OCI-LY1 (cell line): ENCODE data around the gene ARMH3.

Experiments
- H2AFZ ChIP-seq: fragments of 200-600 bp; sonication (generic), shearing (Covaris generic); 2 replicates; pipeline ENCODE4 v1.6.0; 2014; ENCODE audit warnings: antibody characterized with exemption, mild to moderate bottlenecking, low read length
- H3F3A ChIP-seq: fragments of 200-600 bp; sonication (generic), shearing (Covaris generic); 2 replicates; pipeline ENCODE4 v1.6.0; 2014; ENCODE audit warnings: mild to moderate bottlenecking, antibody characterized with exemption, low read length, moderate library complexity; ENCODE audit not compliant: insufficient read depth
- H3K27ac ChIP-seq: fragments of 200-600 bp; sonication (generic); 2 replicates; pipeline ENCODE4 v1.5.1; 2014; ENCODE audit warnings: low read length, mixed run types, mild to moderate bottlenecking, low read depth; ENCODE audit not compliant: poor library complexity, severe bottlenecking
- H3K27me3 ChIP-seq: fragments of 200-600 bp; sonication (generic); 2 replicates; pipeline ENCODE4 v1.6.0; 2014; ENCODE audit warnings: antibody characterized with exemption, mild to moderate bottlenecking, low read length, moderate library complexity; ENCODE audit not compliant: insufficient read depth
- H3K36me3 ChIP-seq: fragments of 200-600 bp; sonication (generic); 2 replicates; pipeline ENCODE4 v1.6.1; 2014; ENCODE audit warnings: mild to moderate bottlenecking, antibody characterized with exemption, low read length, moderate library complexity, mixed read lengths; ENCODE audit not compliant: insufficient read depth
- H3K4me1 ChIP-seq: fragments of 200-600 bp; sonication (generic); 2 replicates; pipeline ENCODE4 v1.5.1; 2014; ENCODE audit warnings: mild to moderate bottlenecking, low read length, moderate library complexity; ENCODE audit not compliant: insufficient read depth, severe bottlenecking
- H3K4me2 ChIP-seq: fragments of 200-600 bp; sonication (generic), shearing (Covaris generic); 2 replicates; pipeline ENCODE4 v1.6.1; 2014; ENCODE audit warnings: low read length
- H3K4me3 ChIP-seq: fragments of 200-600 bp; sonication (generic); 2 replicates; pipeline ENCODE4 v1.5.1; 2014; ENCODE audit warnings: low read length, low read depth, mild to moderate bottlenecking, mixed read lengths; ENCODE audit not compliant: poor library complexity, severe bottlenecking
- H3K79me2 ChIP-seq: fragments of 200-600 bp; shearing (Covaris generic); 2 replicates; pipeline ENCODE4 v1.6.1; 2016; ENCODE audit warnings: mixed run types, low read length, mixed read lengths; ENCODE audit not compliant: insufficient read depth
- H3K9ac ChIP-seq: fragments of 200-600 bp; sonication (generic), shearing (Covaris generic); 2 replicates; pipeline ENCODE4 v1.6.1; 2014; ENCODE audit warnings: mild to moderate bottlenecking, low read length, mixed read lengths
- H3K9me2 ChIP-seq: fragments of 200-600 bp; sonication (generic), shearing (Covaris generic); 2 replicates; pipeline ENCODE4 v1.6.1; 2014; ENCODE audit warnings: low read depth, mild to moderate bottlenecking, low read length, mixed read lengths
- H3K9me3 ChIP-seq: fragments of 200-600 bp; shearing (Covaris generic); 2 replicates; pipeline ENCODE4 v1.6.1; 2014; ENCODE audit warnings: low read length, mixed read lengths
- H4K20me1 ChIP-seq: fragments of 200-600 bp; sonication (generic), shearing (Covaris generic); 2 replicates; pipeline ENCODE4 v1.6.0; 2016; ENCODE audit warnings: mild to moderate bottlenecking, low read length; ENCODE audit not compliant: insufficient read depth
- EZH2 ChIP-seq: fragments of 200-600 bp; sonication (generic), shearing (Covaris generic); IDR thresholded peaks from 2 replicates; pipeline ENCODE4 v1.8.0; 2017; ENCODE audit warnings: borderline replicate concordance, mixed run types, mild to moderate bottlenecking, antibody characterized with exemption, low read length, moderate library complexity, mixed read lengths
- TF ChIP-seq, protein P1 (sequence below): fragments of 200-600 bp; sonication (generic), shearing (Covaris generic); IDR thresholded peaks from 2 replicates; pipeline ENCODE4 v1.5.1; 2017; ENCODE audit warnings: mild to moderate bottlenecking, antibody characterized with exemption, low read length, moderate library complexity, mixed read lengths

ARMH3 gene

DNA sequence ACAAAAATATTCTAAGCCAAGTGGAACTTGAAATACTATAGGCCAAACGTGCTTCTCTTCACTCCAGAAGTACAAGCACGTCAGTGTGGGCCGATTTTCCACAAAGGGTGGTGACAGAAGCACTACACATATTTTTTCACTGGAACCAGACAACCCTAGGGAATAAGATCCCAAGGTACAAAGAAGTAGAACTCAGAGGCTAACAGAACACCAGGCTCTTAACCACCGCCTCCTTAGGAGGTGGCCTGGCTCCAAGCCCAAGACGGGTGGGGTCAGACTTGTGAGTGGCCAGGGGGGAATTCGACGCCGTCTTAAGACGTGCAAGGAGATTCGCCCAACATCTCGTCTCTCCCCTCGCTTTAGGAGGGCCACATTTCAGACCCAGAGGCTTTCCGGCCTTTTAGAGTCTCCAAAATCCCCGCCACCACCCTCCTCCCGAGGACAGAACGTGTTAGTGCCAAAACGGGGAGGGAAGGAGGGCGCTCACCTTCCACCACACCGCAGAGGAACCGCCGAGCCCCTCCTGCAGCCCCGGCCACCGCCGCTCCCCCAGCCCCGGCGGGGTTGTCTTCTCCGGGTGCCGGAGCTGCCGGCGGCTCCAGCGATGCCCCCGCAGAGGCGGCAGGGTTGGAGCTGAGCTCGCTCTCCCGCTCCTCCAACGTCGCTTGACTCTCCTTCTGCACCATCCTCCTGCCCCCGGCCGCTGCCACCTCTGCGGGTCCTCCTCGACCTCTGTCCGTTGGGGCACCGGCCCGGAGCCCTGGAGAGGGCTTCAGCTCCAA is 238.4 kb downstream of the ARMH3 start:
- H3K4me1 ChIP-seq, result peaks cover 30% of the 10 kb centered on the region
- H3K9me2 ChIP-seq, result no peaks in the 10 kb centered on the region
- H4K20me1 ChIP-seq, result no peaks in the 10 kb centered on the region
- H3F3A ChIP-seq, result no peaks in the 10 kb centered on the region
- H3K36me3 ChIP-seq, result no peaks in the 10 kb centered on the region; the same call in 1 of the 2 replicates
- no peaks in the 10 kb centered on the region for H3K9me3 ChIP-seq
- H3K4me2 ChIP-seq, result peak overlapping the region; percentile 98
- peaks cover 39% of the 10 kb centered on the region for H3K79me2 ChIP-seq
- peak overlapping the region; percentile 94 for H3K9ac ChIP-seq
- H3K4me3 ChIP-seq, result peak overlapping the region; percentile 97
- no peak for TF ChIP-seq EZH2
- TF ChIP-seq, protein P1, sequence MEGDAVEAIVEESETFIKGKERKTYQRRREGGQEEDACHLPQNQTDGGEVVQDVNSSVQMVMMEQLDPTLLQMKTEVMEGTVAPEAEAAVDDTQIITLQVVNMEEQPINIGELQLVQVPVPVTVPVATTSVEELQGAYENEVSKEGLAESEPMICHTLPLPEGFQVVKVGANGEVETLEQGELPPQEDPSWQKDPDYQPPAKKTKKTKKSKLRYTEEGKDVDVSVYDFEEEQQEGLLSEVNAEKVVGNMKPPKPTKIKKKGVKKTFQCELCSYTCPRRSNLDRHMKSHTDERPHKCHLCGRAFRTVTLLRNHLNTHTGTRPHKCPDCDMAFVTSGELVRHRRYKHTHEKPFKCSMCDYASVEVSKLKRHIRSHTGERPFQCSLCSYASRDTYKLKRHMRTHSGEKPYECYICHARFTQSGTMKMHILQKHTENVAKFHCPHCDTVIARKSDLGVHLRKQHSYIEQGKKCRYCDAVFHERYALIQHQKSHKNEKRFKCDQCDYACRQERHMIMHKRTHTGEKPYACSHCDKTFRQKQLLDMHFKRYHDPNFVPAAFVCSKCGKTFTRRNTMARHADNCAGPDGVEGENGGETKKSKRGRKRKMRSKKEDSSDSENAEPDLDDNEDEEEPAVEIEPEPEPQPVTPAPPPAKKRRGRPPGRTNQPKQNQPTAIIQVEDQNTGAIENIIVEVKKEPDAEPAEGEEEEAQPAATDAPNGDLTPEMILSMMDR, result no peak
- H3K27me3 ChIP-seq, result no peaks in the 10 kb centered on the region
- H2AFZ ChIP-seq, result no peak overlapping the region
- H3K27ac ChIP-seq, result peak overlapping the region; percentile 74

DNA sequence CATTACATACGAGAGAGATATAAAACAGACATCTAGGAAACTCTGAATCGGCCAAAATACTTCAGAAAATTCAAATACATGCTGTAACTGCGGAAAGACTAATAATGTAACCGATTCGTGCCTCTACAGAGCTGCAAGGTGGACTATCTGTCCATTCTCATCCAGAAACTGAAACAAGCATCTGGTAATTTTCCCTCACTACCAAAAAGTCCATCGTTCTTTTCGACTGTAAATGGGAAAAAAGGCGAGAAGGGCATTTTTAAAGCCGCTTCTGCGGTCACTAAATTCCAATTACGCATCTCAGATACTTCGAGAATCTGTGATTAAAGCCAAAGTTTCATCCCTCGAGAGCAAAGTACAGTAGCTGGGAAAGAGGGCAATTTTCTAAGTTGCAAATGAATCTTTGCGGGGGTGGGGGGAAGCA is 239.0 kb downstream of the ARMH3 start:
- no peaks in the 10 kb centered on the region for H3K9me2 ChIP-seq
- H3K27ac ChIP-seq, result peak overlapping the region; percentile 74
- H3K4me1 ChIP-seq, result peaks cover 30% of the 10 kb centered on the region
- TF ChIP-seq, protein P1, result no peak
- TF ChIP-seq EZH2, result no peak
- no peaks in the 10 kb centered on the region for H3F3A ChIP-seq
- no peaks in the 10 kb centered on the region for H3K27me3 ChIP-seq
- H3K4me2 ChIP-seq, result peak overlapping the region; percentile 98
- peak overlapping the region; percentile 97 for H3K4me3 ChIP-seq
- peak overlapping the region; percentile 94 for H3K9ac ChIP-seq
- H3K36me3 ChIP-seq, result peaks cover 5% of the 10 kb centered on the region; the same call in 1 of the 2 replicates
- H4K20me1 ChIP-seq, result no peaks in the 10 kb centered on the region
- H3K79me2 ChIP-seq, result peaks cover 39% of the 10 kb centered on the region
- H3K9me3 ChIP-seq, result no peaks in the 10 kb centered on the region
- no peak overlapping the region for H2AFZ ChIP-seq

DNA sequence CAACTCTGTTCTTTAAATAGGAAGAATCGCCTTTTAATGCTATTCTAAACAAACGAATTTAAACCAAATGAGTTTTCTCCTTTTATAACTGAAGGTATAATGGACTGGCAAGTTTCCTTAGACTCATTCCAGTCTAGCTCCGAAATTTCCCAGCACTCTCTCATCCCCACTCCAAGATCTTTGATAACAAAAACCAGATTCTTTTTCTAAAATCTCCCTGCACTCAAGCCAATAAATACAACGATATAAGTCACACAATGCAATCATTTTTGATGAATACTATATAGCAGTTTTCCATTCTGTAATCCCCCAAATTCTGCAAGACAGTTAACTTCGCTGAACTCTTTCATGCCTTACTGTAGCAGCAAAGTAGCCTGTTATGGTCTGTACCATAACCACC is 239.6 kb downstream of the ARMH3 start:
- H3K4me2 ChIP-seq, result peak overlapping the region; percentile 98
- H3K9me3 ChIP-seq, result no peaks in the 10 kb centered on the region
- peak overlapping the region; percentile 97 for H3K4me3 ChIP-seq
- TF ChIP-seq, protein P1, result no peak
- no peak for TF ChIP-seq EZH2
- peaks cover 7% of the 10 kb centered on the region; the same call in 1 of the 2 replicates for H3K36me3 ChIP-seq
- peaks cover 39% of the 10 kb centered on the region for H3K79me2 ChIP-seq
- H3K9me2 ChIP-seq, result no peaks in the 10 kb centered on the region
- no peaks in the 10 kb centered on the region for H3K27me3 ChIP-seq
- peaks cover 30% of the 10 kb centered on the region for H3K4me1 ChIP-seq
- no peak overlapping the region for H2AFZ ChIP-seq
- peak overlapping the region; percentile 94 for H3K9ac ChIP-seq
- H3F3A ChIP-seq, result no peaks in the 10 kb centered on the region
- no peaks in the 10 kb centered on the region for H4K20me1 ChIP-seq
- peak overlapping the region; percentile 56 for H3K27ac ChIP-seq
